Suprapubic skin (tissue), 4 donors: ENCODE data around the gene SYT1.

ENCODE experiments used
- EP300 ChIP-seq: sonication (generic); formaldehyde crosslinking; IDR thresholded peaks from one replicate; pipeline ENCODE4 v1.6.1; 2017; ENCODE audit warnings: antibody characterized with exemption
- POLR2A ChIP-seq, 2 donors: fragments of 450-650 bp; IDR thresholded peaks; one replicate each; pipeline ENCODE4 v1.6.1; 2017; ENCODE audit warnings: antibody characterized with exemption in 2 of 2, mild to moderate bottlenecking in 2 of 2, moderate library complexity in 2 of 2
- POLR2AphosphoS5 ChIP-seq, 3 donors: sonication (generic); formaldehyde crosslinking; IDR thresholded peaks; one replicate each; pipeline ENCODE4 v1.6.1; 2017; ENCODE audit warnings: antibody characterized with exemption in 3 of 3
- TF ChIP-seq, protein P1 (sequence below), 2 donors: fragments of 200-600 bp in 1 of 2; fragments of 450-650 bp in 1 of 2; sonication (generic) in 1 of 2; IDR thresholded peaks; one replicate each; pipeline ENCODE4 v1.5.1; 2016 to 2019; ENCODE audit warnings: antibody characterized with exemption in 2 of 2, mild to moderate bottlenecking in 1 of 2, moderate library complexity in 1 of 2

DNA sequence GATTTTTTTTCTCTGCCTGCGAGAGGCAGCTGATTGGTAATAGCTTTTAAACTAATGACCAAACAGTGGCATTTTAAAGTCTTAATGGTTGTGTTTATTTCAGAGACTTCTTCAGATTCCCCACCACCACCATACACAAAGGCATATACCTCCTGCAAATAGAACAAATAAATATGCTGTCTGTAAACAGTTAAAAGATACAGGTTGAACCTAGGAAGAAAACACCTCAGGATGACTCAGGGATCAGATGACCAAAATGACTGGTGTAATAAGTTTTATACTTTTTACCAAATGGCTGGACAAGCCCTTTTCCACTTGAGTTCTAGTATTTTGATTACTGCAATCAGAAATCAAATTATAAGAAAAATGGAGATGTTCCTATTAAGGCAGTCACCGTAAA, 462.1 kb downstream of the SYT1 start:
- TF ChIP-seq, protein P1, sequence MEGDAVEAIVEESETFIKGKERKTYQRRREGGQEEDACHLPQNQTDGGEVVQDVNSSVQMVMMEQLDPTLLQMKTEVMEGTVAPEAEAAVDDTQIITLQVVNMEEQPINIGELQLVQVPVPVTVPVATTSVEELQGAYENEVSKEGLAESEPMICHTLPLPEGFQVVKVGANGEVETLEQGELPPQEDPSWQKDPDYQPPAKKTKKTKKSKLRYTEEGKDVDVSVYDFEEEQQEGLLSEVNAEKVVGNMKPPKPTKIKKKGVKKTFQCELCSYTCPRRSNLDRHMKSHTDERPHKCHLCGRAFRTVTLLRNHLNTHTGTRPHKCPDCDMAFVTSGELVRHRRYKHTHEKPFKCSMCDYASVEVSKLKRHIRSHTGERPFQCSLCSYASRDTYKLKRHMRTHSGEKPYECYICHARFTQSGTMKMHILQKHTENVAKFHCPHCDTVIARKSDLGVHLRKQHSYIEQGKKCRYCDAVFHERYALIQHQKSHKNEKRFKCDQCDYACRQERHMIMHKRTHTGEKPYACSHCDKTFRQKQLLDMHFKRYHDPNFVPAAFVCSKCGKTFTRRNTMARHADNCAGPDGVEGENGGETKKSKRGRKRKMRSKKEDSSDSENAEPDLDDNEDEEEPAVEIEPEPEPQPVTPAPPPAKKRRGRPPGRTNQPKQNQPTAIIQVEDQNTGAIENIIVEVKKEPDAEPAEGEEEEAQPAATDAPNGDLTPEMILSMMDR (IDR thresholded peaks at IDR 0.05): no peak
- no peak for TF ChIP-seq POLR2A (IDR thresholded peaks at IDR 0.05)
- TF ChIP-seq POLR2AphosphoS5 (IDR thresholded peaks at IDR 0.05): no peak
- no peak for TF ChIP-seq EP300
